IMR-90 (cell line): ENCODE measurements around the gene ANXA2. TPM values are rescaled to one million over a fixed set of nuclear protein-coding genes. Genes with fewer than 3 reads are reported as not detected.

Source experiments
- ATAC-seq: fragments of 200-7000 bp; cut with Tn5 transposase; 2 replicates; pipeline ENCODE4 v1.9.1; 2020; ENCODE audit warnings: low read depth, mild to moderate bottlenecking, moderate library complexity
- BruUV-seq: library from RNA; stranded (reverse); fragments of 400-500 nt; replicated peaks from 2 replicates; lab custom pipeline; 2021; lab: Mats Ljungman, UMichigan
- CTCF ChIA-PET: fragments of 300-600 bp; formaldehyde crosslinking; extraction: SDS; loops from one replicate; lab custom pipeline; 2021; ENCODE audit warnings: antibody characterized with exemption; lab: Yijun Ruan, JAX
- POLR2A ChIA-PET: fragments of 300-600 bp; sonication (Branson Sonifier 250); formaldehyde crosslinking; loops from one replicate; lab custom pipeline; 2022; ENCODE audit warnings: antibody characterized with exemption; ENCODE audit not compliant: unreplicated experiment; lab: Charles Lee
- DNase-seq: peaks from one replicate; pipeline ENCODE4 v3.0.0; 2013
- H2AFZ ChIP-seq: replicated peaks from 2 replicates; pipeline ENCODE3; 2013; ENCODE audit warnings: low read length, mild to moderate bottlenecking; ENCODE audit not compliant: poor library complexity
- H2AK5ac ChIP-seq: 2 replicates; pipeline ENCODE4 v1.6.1; 2013; ENCODE audit warnings: low read depth, low read length, inconsistent platforms
- H2AK9ac ChIP-seq: replicated peaks from 2 replicates; pipeline ENCODE3; 2013; ENCODE audit warnings: mild to moderate bottlenecking, low read depth, low read length, moderate library complexity; ENCODE audit not compliant: poor library complexity
- H2BK120ac ChIP-seq: 2 replicates; pipeline ENCODE4 v1.6.1; 2013; ENCODE audit warnings: low read depth, low read length, inconsistent platforms
- H2BK15ac ChIP-seq: 3 replicates; pipeline ENCODE4 v1.6.1; 2013; ENCODE audit warnings: low read depth, low read length, inconsistent platforms
- H2BK20ac ChIP-seq: 2 replicates; pipeline ENCODE4 v1.6.1; 2013; ENCODE audit warnings: low read depth, mild to moderate bottlenecking, inconsistent platforms, low read length, moderate library complexity
- H2BK5ac ChIP-seq: 2 replicates; pipeline ENCODE4 v1.6.1; 2013; ENCODE audit warnings: mild to moderate bottlenecking, low read depth, low read length, inconsistent platforms; ENCODE audit not compliant: poor library complexity, severe bottlenecking
- H3K14ac ChIP-seq: replicated peaks from 2 replicates; pipeline ENCODE4 v1.6.1; 2013; ENCODE audit warnings: low read depth, low read length, inconsistent platforms
- H3K18ac ChIP-seq: 2 replicates; pipeline ENCODE4 v1.6.1; 2013; ENCODE audit warnings: low read depth, low read length, control low read depth
- H3K23ac ChIP-seq: 2 replicates; pipeline ENCODE4 v1.6.1; 2013; ENCODE audit warnings: low read depth, low read length, inconsistent platforms
- H3K27ac ChIP-seq: 2 replicates; pipeline ENCODE4 v1.5.1; 2013; ENCODE audit warnings: mild to moderate bottlenecking, control low read depth, low read length; ENCODE audit not compliant: insufficient read depth
- H3K27me3 ChIP-seq: 2 replicates; pipeline ENCODE4 v1.6.1; 2013; ENCODE audit warnings: low read length; ENCODE audit not compliant: control insufficient read depth, insufficient read depth
- H3K36me3 ChIP-seq: 2 replicates; pipeline ENCODE4 v1.6.1; 2013; ENCODE audit warnings: low read length, mixed read lengths; ENCODE audit not compliant: control insufficient read depth, insufficient read depth
- H3K4ac ChIP-seq: 2 replicates; pipeline ENCODE4 v1.6.1; 2013; ENCODE audit warnings: low read depth, low read length, inconsistent platforms
- H3K4me1 ChIP-seq: 2 replicates; pipeline ENCODE4 v1.6.1; 2013; ENCODE audit warnings: low read length, mixed read lengths; ENCODE audit not compliant: control insufficient read depth, insufficient read depth
- H3K4me2 ChIP-seq: 2 replicates; pipeline ENCODE4 v1.6.1; 2013; ENCODE audit warnings: low read depth, mild to moderate bottlenecking, control low read depth, low read length, moderate library complexity
- H3K4me3 ChIP-seq: 2 replicates; pipeline ENCODE4 v1.5.1; 2013; ENCODE audit warnings: low read depth, mild to moderate bottlenecking, control low read depth, low read length, moderate library complexity; ENCODE audit not compliant: insufficient read depth
- H3K56ac ChIP-seq: 2 replicates; pipeline ENCODE4 v1.6.1; 2013; ENCODE audit warnings: low read length, inconsistent platforms; ENCODE audit not compliant: insufficient read depth; ENCODE audit errors: extremely low read depth
- H3K79me1 ChIP-seq, 2 experiments: 2 replicates each; pipeline ENCODE4 v1.6.1; 2013; ENCODE audit warnings: low read length in 2 of 2, inconsistent platforms in 1 of 2, low read depth in 1 of 2
- H3K9ac ChIP-seq: 2 replicates; pipeline ENCODE4 v1.6.1; 2013; ENCODE audit warnings: low read depth, low read length, control low read depth
- H3K9me1 ChIP-seq: 2 replicates; pipeline ENCODE4 v1.6.1; 2013; ENCODE audit warnings: low read length, inconsistent platforms; ENCODE audit not compliant: insufficient read depth
- H3K9me3 ChIP-seq: 2 replicates; pipeline ENCODE4 v1.6.1; 2013; ENCODE audit warnings: low read length; ENCODE audit not compliant: control insufficient read depth, insufficient read depth
- H4K20me1 ChIP-seq: 2 replicates; pipeline ENCODE4 v1.6.1; 2013; ENCODE audit warnings: low read length, inconsistent platforms; ENCODE audit not compliant: insufficient read depth
- H4K5ac ChIP-seq: 2 replicates; pipeline ENCODE4 v1.6.1; 2013; ENCODE audit warnings: mild to moderate bottlenecking, low read depth, low read length, control low read depth
- H4K8ac ChIP-seq, 2 experiments: 2 replicates each; pipeline ENCODE4 v1.6.1; 2013; ENCODE audit warnings: low read depth in 2 of 2, low read length in 2 of 2, control low read depth in 1 of 2, inconsistent platforms in 1 of 2
- H4K91ac ChIP-seq: 2 replicates; pipeline ENCODE4 v1.6.1; 2013; ENCODE audit warnings: low read depth, low read length, inconsistent platforms; ENCODE audit not compliant: insufficient read depth
- WGBS, 2 experiments: methylation state at CpG; one replicate each; pipeline versions ENCODE4 v1.1.5 to v1.1.7; 2013; ENCODE audit warnings: missing lambda C conversion rate in 2 of 2; ENCODE audit not compliant: insufficient read length in 1 of 2; ENCODE audit errors: extremely low coverage in 2 of 2; 5-methylcytosine and 5-hydroxymethylcytosine counted together
- dilution Hi-C: fragments of 300-500 bp; cut with HindIII; formaldehyde crosslinking; loops from one replicate; pipeline ENCODE4 v1.14.3; 2018; ENCODE audit warnings: low sequenced_read_pairs; ENCODE audit not compliant: unreplicated experiment
- in situ Hi-C: fragments of 300-500 bp; cut with MboI; formaldehyde crosslinking; loops from 3 replicates; pipeline ENCODE4 v1.14.3; 2019; ENCODE audit warnings: low sequenced_read_pairs, inconsistent platforms, mixed read lengths
- intact Hi-C: fragments of 100-400 bp; cut with micrococcal nuclease; formaldehyde crosslinking; loops from 2 replicates; pipeline ENCODE4 v1.10.0; 2022
- polyA plus RNA-seq, 3 experiments: library from polyadenylated mRNA; depleted of rRNA; stranded (reverse); fragments of >200 nt; gene quantifications; 2 replicates each; pipeline ENCODE4 v1.2.3, GENCODE V29; 2012; ENCODE audit warnings: low replicate concordance in 1 of 3
- total RNA-seq: library from RNA; depleted of rRNA; stranded (reverse); fragments of >200 nt; gene quantifications from 2 replicates; pipeline ENCODE4 v1.2.3, GENCODE V29; 2012
- TF ChIP-seq, protein P1 (sequence below): conservative IDR thresholded peaks from 2 replicates; pipeline ENCODE4 v1.5.1; 2012; ENCODE audit warnings: mild to moderate bottlenecking, low read depth, low read length, improper control_type of control experiment

Gene ANXA2
- total and polyA plus RNA-seq, 2 of the 4 experiments (the other 2 are of a cell fraction) = 7,454 to 8,412 TPM

DNA sequence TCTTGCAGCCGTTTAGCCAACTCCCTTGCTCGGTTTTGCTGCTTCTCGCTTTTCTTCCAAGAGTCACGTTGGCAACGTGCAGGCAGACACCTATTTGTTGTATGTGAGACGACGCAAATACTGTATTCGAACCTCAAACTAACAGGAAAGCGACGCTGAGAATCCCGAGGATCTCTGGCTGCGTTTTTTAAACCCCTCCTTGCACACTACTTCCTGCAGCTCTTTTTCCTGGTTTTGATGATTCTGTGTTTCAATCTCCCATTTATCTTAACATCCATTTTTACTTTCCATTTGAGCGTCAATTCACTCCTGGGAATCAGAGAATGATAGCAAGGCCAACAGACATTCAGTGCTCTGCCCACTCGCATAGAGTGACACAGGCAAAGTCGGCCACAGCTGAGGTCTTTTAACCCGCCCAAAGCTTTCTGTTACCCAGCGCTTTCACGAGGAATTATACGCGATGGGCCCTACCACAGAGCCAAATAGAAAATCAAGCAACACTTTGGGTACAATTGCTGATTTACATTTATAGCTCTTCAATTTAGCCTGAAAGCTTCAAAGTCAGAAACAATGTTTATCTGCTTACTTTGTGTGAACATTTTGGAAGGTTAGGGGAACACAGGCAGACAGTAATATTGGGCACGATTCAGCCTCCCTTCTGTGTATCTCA lies 1.6 kb upstream of the ANXA2 start:
- ChIA-PET POLR2A (interaction anchor here (1.0 to 1.5 kb wide), 3 partner anchors 8 to 31 kb away, joined by 3 to 4 read pairs (median 4); no protein-coding TSS in a partner anchor), CTCF (interaction anchor here (1.1 kb wide), 1 partner anchor 40 kb away, joined by 3 read pairs; no protein-coding TSS in a partner anchor)
- ATAC-seq = no peak
- TF ChIP-seq, protein P1, sequence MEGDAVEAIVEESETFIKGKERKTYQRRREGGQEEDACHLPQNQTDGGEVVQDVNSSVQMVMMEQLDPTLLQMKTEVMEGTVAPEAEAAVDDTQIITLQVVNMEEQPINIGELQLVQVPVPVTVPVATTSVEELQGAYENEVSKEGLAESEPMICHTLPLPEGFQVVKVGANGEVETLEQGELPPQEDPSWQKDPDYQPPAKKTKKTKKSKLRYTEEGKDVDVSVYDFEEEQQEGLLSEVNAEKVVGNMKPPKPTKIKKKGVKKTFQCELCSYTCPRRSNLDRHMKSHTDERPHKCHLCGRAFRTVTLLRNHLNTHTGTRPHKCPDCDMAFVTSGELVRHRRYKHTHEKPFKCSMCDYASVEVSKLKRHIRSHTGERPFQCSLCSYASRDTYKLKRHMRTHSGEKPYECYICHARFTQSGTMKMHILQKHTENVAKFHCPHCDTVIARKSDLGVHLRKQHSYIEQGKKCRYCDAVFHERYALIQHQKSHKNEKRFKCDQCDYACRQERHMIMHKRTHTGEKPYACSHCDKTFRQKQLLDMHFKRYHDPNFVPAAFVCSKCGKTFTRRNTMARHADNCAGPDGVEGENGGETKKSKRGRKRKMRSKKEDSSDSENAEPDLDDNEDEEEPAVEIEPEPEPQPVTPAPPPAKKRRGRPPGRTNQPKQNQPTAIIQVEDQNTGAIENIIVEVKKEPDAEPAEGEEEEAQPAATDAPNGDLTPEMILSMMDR = no peak
- Histone ChIP-seq H3K9me3 (no peaks in the 10 kb centered on the region), H4K5ac (peak overlapping the region; percentile 36), H3K27ac (peak overlapping the region; percentile 96), H2AFZ (peak overlapping the region; percentile 79), H3K14ac (peak overlapping the region; percentile 60), H3K4me2 (peak overlapping the region; percentile 60), H4K20me1 (peaks cover 36% of the 10 kb centered on the region), H4K8ac (peak overlapping the region; percentile 81 to 82), H3K18ac (peak overlapping the region; percentile 83), H3K9me1 (peaks cover 4% of the 10 kb centered on the region), H3K36me3 (peaks cover 20% of the 10 kb centered on the region), H3K27me3 (no peaks in the 10 kb centered on the region), H3K4me3 (peak overlapping the region; percentile 11; the same call in 1 of the 2 replicates), H3K4ac (peak overlapping the region; percentile 97), H2BK20ac (peak overlapping the region; percentile 95), H2BK15ac (peak overlapping the region; percentile 45; the same call in 2 of the 3 replicates), H3K23ac (peak overlapping the region; percentile 96), H2BK120ac (peak overlapping the region; percentile 97), H3K56ac (peak overlapping the region; percentile 96), H3K9ac (peak overlapping the region; percentile 93), H2AK5ac (peak overlapping the region; percentile 26), H3K4me1 (peaks cover 35% of the 10 kb centered on the region), H4K91ac (peak overlapping the region; percentile 95), H2AK9ac (peak overlapping the region; percentile 89), H2BK5ac (peak overlapping the region; percentile 98), H3K79me1 (peaks cover 0 to 24% of the 10 kb centered on the region in 2 experiments; a peak in 3 of 4 replicates)
- in situ Hi-C loops = no loop called here
- intact Hi-C loops = loop anchor here (2.0 kb wide), 1 partner anchor 37 kb away; no protein-coding TSS in a partner anchor
- 11% methylated on average over 7 of the region's 21 CpGs; no CpG with 5 or more reads in 1 of the 2 experiments for WGBS, 2 experiments
- no peak for DNase-seq
- dilution Hi-C loops = no loop called here
- no TSS peak for BruUV-seq
